Measurements from ENCODE around the gene MCC.

Gene MCC

GRCh38 chr5:113233606-113234005, 254.6 kb downstream of the MCC start:
- H3K27me3 ChIP-seq (ENCODE audit: control insufficient read depth, insufficient read depth, low read length), result no peaks in the 10 kb centered on the region
- peaks cover 74% of the 10 kb centered on the region for H3K4me1 ChIP-seq (ENCODE audit: control insufficient read depth, insufficient read depth, low read length)
- H3K36me3 ChIP-seq (ENCODE audit: control insufficient read depth, insufficient read depth, low read length), result no peaks in the 10 kb centered on the region
- no peak overlapping the region for H3K27ac ChIP-seq (ENCODE audit: low read depth, low read length)
- no peak overlapping the region for H3K9ac ChIP-seq (ENCODE audit: low read length)
- H3K9me3 ChIP-seq (ENCODE audit: control insufficient read depth, insufficient read depth, low read depth, low read length), result no peaks in the 10 kb centered on the region
- H3K4me3 ChIP-seq (ENCODE audit: low read depth, low read length), result no peak overlapping the region

- no peak overlapping the region for H3K27ac ChIP-seq (ENCODE audit: low read depth, low read length)
- H3K27me3 ChIP-seq (ENCODE audit: control insufficient read depth, insufficient read depth, low read length), result no peaks in the 10 kb centered on the region
- no peak overlapping the region for H3K9ac ChIP-seq (ENCODE audit: low read length)
Measured at GRCh38 chr5:113232667-113233066, 255.6 kb downstream of the MCC start.

GRCh38 chr5:113232221-113232620, 256.0 kb downstream of the MCC start:
- Histone ChIP-seq H3K27me3 (ENCODE audit: control insufficient read depth, insufficient read depth, low read length) (no peaks in the 10 kb centered on the region), H3K9me3 (ENCODE audit: control insufficient read depth, insufficient read depth, low read depth, low read length) (no peaks in the 10 kb centered on the region), H3K4me1 (ENCODE audit: control insufficient read depth, insufficient read depth, low read length) (peaks cover 60% of the 10 kb centered on the region), H3K36me3 (ENCODE audit: control insufficient read depth, insufficient read depth, low read length) (no peaks in the 10 kb centered on the region), H3K9ac (ENCODE audit: low read length) (no peak overlapping the region), H3K4me3 (ENCODE audit: low read depth, low read length) (no peak overlapping the region), H3K27ac (ENCODE audit: low read depth, low read length) (no peak overlapping the region)

More at GRCh38 chr5:113232667-113233066, 255.6 kb downstream of the MCC start:
- H3K36me3 ChIP-seq (ENCODE audit: control insufficient read depth, insufficient read depth, low read length), result no peaks in the 10 kb centered on the region
- no peaks in the 10 kb centered on the region for H3K9me3 ChIP-seq (ENCODE audit: control insufficient read depth, insufficient read depth, low read depth, low read length)
- H3K4me1 ChIP-seq (ENCODE audit: control insufficient read depth, insufficient read depth, low read length), result peaks cover 64% of the 10 kb centered on the region
- no peak overlapping the region for H3K4me3 ChIP-seq (ENCODE audit: low read depth, low read length)

DNA sequence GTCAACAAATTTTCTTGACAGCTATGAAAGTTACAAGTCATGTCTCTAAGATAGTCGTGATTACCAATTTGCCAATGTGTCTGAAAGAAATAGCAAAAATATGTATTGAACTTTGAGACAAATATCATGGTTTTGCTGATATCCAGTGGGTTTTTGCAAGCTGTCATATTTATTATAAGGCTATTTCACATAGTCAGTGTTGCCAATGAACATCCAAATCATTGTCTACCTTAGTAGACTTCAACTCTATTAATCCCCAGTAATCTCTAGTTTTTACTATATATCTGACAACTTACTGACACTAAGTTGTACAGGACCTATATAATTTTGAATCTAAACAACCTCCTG, 256.6 kb downstream of the MCC start:
- Histone ChIP-seq H3K9me3 (ENCODE audit: control insufficient read depth, insufficient read depth, low read depth, low read length) (no peaks in the 10 kb centered on the region), H3K27me3 (ENCODE audit: control insufficient read depth, insufficient read depth, low read length) (no peaks in the 10 kb centered on the region), H3K4me1 (ENCODE audit: control insufficient read depth, insufficient read depth, low read length) (peaks cover 54% of the 10 kb centered on the region), H3K27ac (ENCODE audit: low read depth, low read length) (no peak overlapping the region), H3K4me3 (ENCODE audit: low read depth, low read length) (no peak overlapping the region), H3K9ac (ENCODE audit: low read length) (no peak overlapping the region), H3K36me3 (ENCODE audit: control insufficient read depth, insufficient read depth, low read length) (no peaks in the 10 kb centered on the region)

GRCh38 chr5:113230711-113231652, 257.3 kb downstream of the MCC start:
- Histone ChIP-seq H3K4me3 (ENCODE audit: low read depth, low read length) (no peak overlapping the region), H3K36me3 (ENCODE audit: control insufficient read depth, insufficient read depth, low read length) (no peaks in the 10 kb centered on the region), H3K9ac (ENCODE audit: low read length) (no peak overlapping the region), H3K4me1 (ENCODE audit: control insufficient read depth, insufficient read depth, low read length) (peaks cover 47% of the 10 kb centered on the region), H3K9me3 (ENCODE audit: control insufficient read depth, insufficient read depth, low read depth, low read length) (no peaks in the 10 kb centered on the region), H3K27me3 (ENCODE audit: control insufficient read depth, insufficient read depth, low read length) (no peaks in the 10 kb centered on the region), H3K27ac (ENCODE audit: low read depth, low read length) (0 out of 2 replicates have a peak overlapping the region, but pooled peaks have one; percentile 15)

DNA sequence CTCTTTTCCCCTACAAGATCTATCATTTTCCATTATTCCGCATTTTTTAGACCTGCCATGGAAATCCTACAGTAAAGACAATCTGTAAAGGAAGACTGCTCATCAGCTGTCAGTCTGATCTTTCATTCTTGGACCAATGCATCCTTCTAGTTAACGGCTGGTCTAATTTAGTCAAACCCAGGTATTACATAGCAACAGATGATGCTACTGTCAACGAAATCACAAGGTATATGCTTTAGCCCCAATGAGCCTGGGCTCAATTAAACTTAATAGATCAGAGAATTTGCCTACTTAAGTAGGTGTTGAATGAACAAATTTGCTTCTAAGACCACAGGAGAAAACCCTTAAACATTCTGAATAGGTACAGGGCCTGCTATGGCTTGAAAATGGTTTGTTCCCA, 260.5 kb downstream of the MCC start:
- no peaks in the 10 kb centered on the region for H3K36me3 ChIP-seq (ENCODE audit: control insufficient read depth, insufficient read depth, low read length)
- no peak overlapping the region for H3K27ac ChIP-seq (ENCODE audit: low read depth, low read length)
- no peak overlapping the region for H3K9ac ChIP-seq (ENCODE audit: low read length)
- no peaks in the 10 kb centered on the region for H3K27me3 ChIP-seq (ENCODE audit: control insufficient read depth, insufficient read depth, low read length)
- no peak overlapping the region for H3K4me3 ChIP-seq (ENCODE audit: low read depth, low read length)
- no peaks in the 10 kb centered on the region for H3K9me3 ChIP-seq (ENCODE audit: control insufficient read depth, insufficient read depth, low read depth, low read length)
- peaks cover 18% of the 10 kb centered on the region for H3K4me1 ChIP-seq (ENCODE audit: control insufficient read depth, insufficient read depth, low read length)

- Histone ChIP-seq H3K36me3 (ENCODE audit: control insufficient read depth, insufficient read depth, low read length) (no peaks in the 10 kb centered on the region), H3K9ac (ENCODE audit: low read length) (no peak overlapping the region), H3K9me3 (ENCODE audit: control insufficient read depth, insufficient read depth, low read depth, low read length) (peaks cover 3% of the 10 kb centered on the region; the same call in 1 of the 2 replicates), H3K27ac (ENCODE audit: low read depth, low read length) (no peak overlapping the region), H3K4me3 (ENCODE audit: low read depth, low read length) (no peak overlapping the region), H3K27me3 (ENCODE audit: control insufficient read depth, insufficient read depth, low read length) (no peaks in the 10 kb centered on the region), H3K4me1 (ENCODE audit: control insufficient read depth, insufficient read depth, low read length) (peaks cover 19% of the 10 kb centered on the region)
Measured at GRCh38 chr5:113226116-113226736, 262.0 kb downstream of the MCC start.

DNA sequence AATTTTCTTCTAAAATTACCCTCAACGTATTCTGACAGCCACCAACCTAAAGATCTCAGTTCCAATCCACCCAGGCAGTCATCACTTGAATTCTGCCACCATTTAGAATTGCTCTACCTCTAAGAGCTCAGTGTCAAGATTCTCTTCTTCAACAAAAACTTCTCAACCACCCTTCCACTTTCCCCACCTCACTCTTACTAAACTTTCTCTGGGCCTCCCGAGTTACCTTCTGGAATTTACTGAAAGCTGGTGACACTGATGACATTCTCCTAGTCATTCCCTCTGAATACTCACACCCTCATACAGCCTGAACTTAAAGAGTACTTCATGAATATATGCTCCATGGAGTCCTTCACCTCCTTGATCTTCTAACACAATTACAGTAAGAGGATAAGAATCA, 263.0 kb downstream of the MCC start:
- H3K9ac ChIP-seq (ENCODE audit: low read length), result no peak overlapping the region
- H3K4me1 ChIP-seq (ENCODE audit: control insufficient read depth, insufficient read depth, low read length), result peaks cover 11% of the 10 kb centered on the region; the same call in 1 of the 2 replicates
- H3K4me3 ChIP-seq (ENCODE audit: low read depth, low read length), result no peak overlapping the region
- H3K27me3 ChIP-seq (ENCODE audit: control insufficient read depth, insufficient read depth, low read length), result no peaks in the 10 kb centered on the region
- no peak overlapping the region for H3K27ac ChIP-seq (ENCODE audit: low read depth, low read length)
- H3K9me3 ChIP-seq (ENCODE audit: control insufficient read depth, insufficient read depth, low read depth, low read length), result peaks cover 3% of the 10 kb centered on the region; the same call in 1 of the 2 replicates
- H3K36me3 ChIP-seq (ENCODE audit: control insufficient read depth, insufficient read depth, low read length), result no peaks in the 10 kb centered on the region

DNA sequence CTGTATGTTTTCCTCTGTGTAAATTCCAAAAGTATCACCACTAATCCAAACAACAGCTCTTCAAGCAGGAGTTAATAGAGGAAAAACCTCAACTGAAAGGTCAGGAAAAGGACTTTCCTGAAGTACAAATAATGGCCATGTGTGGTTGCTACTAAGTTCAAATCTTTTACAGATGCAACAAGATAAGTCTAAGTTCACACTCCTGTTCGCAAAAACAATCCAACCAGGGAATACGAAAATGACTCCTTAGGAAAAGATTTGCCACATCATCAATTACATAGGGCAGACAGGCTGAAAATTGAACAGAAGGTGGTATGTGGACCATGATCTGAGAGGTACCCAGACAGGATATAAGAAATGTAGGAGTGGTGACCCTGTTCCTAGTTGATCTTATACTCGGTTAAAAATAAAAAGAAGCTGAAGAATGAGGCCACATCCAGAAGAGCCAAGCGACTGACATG, 263.6 kb downstream of the MCC start:
- Histone ChIP-seq H3K9me3 (ENCODE audit: control insufficient read depth, insufficient read depth, low read depth, low read length) (peaks cover 3% of the 10 kb centered on the region; the same call in 1 of the 2 replicates), H3K9ac (ENCODE audit: low read length) (no peak overlapping the region), H3K36me3 (ENCODE audit: control insufficient read depth, insufficient read depth, low read length) (no peaks in the 10 kb centered on the region), H3K27ac (ENCODE audit: low read depth, low read length) (no peak overlapping the region), H3K4me1 (ENCODE audit: control insufficient read depth, insufficient read depth, low read length) (peaks cover 13% of the 10 kb centered on the region), H3K27me3 (ENCODE audit: control insufficient read depth, insufficient read depth, low read length) (no peaks in the 10 kb centered on the region), H3K4me3 (ENCODE audit: low read depth, low read length) (no peak overlapping the region)

DNA sequence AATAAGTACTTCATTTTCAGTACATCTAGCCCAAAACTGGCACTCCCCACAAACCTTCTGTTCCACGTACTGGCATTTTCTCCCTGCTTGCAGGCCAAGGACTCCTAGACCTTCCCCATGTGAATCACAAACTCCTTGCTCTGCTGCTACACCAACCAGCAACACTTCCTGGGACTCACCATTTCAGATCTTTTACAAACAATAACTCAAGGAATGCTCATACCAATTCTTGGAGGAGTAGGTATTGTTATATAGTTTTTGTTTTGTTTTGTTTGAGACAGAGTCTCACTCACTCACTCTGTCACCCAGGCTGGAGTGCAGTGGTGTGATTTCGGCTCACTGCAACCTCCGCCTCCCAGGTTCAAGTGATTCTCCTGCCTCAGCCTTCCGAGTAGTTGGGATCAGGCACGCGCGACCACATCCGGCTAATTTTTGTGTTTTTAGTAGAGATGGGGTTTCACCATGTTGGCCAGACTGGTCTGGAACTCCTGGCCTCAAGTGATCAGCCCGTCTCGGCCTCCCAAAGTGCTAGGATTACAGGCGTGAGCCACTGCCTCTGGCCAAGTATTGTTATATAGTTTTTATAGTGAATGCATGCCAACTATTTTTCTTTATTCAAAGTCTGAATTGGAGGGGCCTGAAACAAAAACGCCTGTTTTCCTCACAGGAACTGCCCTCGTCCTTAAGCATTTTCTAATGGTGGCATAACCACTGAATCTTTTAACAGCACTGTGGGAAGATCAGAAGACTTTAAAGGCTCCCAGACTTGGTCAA, 264.2 kb downstream of the MCC start:
- no peak overlapping the region for H3K4me3 ChIP-seq (ENCODE audit: low read depth, low read length)
- no peaks in the 10 kb centered on the region for H3K27me3 ChIP-seq (ENCODE audit: control insufficient read depth, insufficient read depth, low read length)
- H3K9ac ChIP-seq (ENCODE audit: low read length), result no peak overlapping the region
- peaks cover 19% of the 10 kb centered on the region for H3K4me1 ChIP-seq (ENCODE audit: control insufficient read depth, insufficient read depth, low read length)
- H3K27ac ChIP-seq (ENCODE audit: low read depth, low read length), result no peak overlapping the region
- peaks cover 3% of the 10 kb centered on the region; the same call in 1 of the 2 replicates for H3K9me3 ChIP-seq (ENCODE audit: control insufficient read depth, insufficient read depth, low read depth, low read length)
- no peaks in the 10 kb centered on the region for H3K36me3 ChIP-seq (ENCODE audit: control insufficient read depth, insufficient read depth, low read length)

All from HUES6 (cell line).